Fibroblast of mammary gland (primary cell): ENCODE results near the gene IDH2.

ENCODE experiments used
- DNase-seq: peaks from one replicate; pipeline ENCODE4 v3.0.0-alpha.2; 2010; ENCODE audit warnings: low read depth
- H3K4me3 ChIP-seq: 2 replicates; pipeline ENCODE4 v1.5.1; 2011; ENCODE audit warnings: low read depth, mild to moderate bottlenecking, low read length, moderate library complexity; ENCODE audit not compliant: control insufficient read depth
- CTCF ChIP-seq: conservative IDR thresholded peaks from 2 replicates; pipeline ENCODE4 v1.5.1; 2011; ENCODE audit warnings: low read depth, low read length, inconsistent platforms; ENCODE audit not compliant: control insufficient read depth, insufficient read depth

Gene IDH2

DNA sequence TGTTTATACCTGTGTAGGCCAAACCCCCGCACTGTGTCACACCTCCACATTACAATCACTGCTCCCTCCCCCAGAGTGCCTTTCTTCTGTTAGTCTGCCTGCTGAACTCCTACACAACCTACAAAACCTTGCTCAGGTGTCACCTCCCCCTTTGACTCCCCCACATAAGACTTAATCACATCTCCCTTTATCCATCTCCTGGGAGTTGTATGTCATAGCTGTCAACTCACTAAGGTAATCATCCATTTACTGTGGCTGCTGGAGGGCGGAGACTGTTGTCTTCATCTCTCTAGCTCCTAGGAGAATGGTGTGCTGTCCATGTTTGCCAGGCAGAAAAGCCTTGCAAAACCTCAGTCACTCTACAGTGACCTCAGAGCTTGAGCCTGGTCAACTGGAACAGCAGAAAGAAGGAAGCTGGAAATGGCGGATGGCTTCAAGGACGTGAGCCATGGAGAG is 57.3 kb downstream of the IDH2 start:
- TF ChIP-seq CTCF = no peak
- H3K4me3 ChIP-seq = no peak overlapping the region
- DNase-seq = no peak

DNA sequence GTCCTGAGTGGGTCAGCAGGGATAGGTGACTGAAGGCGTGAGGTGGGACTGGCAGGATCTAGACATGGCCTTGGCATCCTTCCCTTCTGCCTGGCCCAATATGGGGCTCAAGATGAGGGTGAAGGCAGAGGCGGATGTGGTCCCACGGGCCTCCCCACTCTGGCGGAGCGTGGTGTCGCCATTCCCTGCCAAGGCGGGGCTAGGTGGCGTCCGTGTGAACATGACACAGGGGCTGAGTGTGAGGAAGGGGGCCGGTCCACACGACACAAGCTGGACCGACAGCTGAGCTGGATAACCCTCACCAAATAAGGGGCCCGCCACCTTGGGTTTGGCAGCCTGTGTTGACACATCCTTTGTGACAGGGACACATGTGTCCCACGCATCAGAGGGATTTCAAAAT is 58.1 kb downstream of the IDH2 start:
- no peak for TF ChIP-seq CTCF
- no peak for DNase-seq
- H3K4me3 ChIP-seq = no peak overlapping the region

GRCh38 chr15:90043530-90044010 is 58.7 kb downstream of the IDH2 start:
- no peak for TF ChIP-seq CTCF
- DNase-seq = no peak
- H3K4me3 ChIP-seq = no peak overlapping the region

DNA sequence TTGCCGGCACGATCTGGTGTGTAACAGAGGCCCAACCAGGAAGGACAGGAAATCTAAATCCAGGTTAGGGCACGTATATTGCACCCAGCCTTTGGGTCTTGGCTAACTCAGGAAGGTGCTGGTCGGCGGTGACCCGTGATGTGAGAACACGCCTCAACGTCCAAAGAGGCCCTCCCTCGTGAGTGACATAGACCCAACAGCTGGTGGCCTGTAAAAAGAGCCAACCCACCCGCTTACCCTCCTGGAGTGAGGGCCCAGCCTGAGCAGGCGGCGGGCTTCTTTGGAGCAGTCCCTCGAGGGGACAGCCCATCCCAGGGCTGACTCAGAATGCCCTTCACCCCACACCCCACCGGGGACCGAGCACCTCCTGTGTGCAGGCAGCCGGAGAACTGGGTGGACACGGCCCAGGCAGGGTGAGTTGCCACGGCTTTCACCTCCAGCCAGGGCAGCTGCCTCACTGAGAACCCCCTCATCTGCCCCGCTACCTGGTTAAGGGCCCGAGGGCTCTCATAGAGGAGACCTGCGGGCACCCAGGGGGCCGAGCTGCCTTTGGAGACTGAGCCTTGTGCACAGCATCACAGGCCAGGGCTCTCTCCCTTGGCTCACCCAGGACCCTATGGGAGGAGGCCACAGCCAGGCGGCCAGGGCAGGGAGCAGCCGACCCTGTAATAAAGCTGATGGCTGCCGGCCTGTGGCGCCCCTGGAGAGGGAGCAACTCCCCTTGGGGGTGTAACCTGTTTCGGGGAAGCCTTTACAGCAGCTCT is 59.3 kb downstream of the IDH2 start:
- no peak for TF ChIP-seq CTCF
- H3K4me3 ChIP-seq = no peak overlapping the region
- no peak for DNase-seq

DNA sequence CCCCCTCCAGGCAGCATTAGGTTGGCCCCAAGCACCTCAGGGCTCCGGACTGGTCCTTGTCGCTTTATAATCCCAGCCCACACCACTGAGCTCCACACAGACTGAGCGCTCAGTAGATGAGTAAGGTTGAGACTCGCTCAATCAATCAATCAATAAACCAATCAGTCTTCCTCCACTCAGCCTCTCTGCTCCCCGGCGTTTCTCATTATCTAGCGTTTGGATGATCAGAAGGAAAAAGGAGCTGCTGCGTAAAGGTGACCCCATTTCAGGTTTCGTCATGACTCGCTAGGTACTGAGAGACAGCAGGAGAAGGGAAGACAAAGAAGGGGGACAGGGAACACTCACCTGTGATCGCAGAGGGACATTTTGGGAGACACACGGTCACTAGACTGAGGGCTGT is 59.9 kb downstream of the IDH2 start:
- no peak for DNase-seq
- H3K4me3 ChIP-seq = no peak overlapping the region
- no peak for TF ChIP-seq CTCF

- no peak overlapping the region for H3K4me3 ChIP-seq
- no peak for TF ChIP-seq CTCF
- DNase-seq = no peak
Measured at GRCh38 chr15:90040618-90041017, 61.6 kb downstream of the IDH2 start.
